K562 (cell line): ENCODE data around the gene SLC20A1. TPM values are rescaled to one million over a fixed set of nuclear protein-coding genes. Genes with fewer than 3 reads are reported as not detected.

Experiments used
- ATAC-seq: fragments of 200-7000 bp; cut with Tn5 transposase; 3 replicates; pipeline ENCODE4 v1.9.1; 2020; ENCODE audit warnings: moderate library complexity
- BruUV-seq: library from RNA; stranded (reverse); fragments of 400-500 nt; replicated peaks from 2 replicates; lab custom pipeline; 2021; lab: Mats Ljungman, UMichigan
- CTCF ChIA-PET: fragments of 300-600 bp; formaldehyde crosslinking; extraction: SDS; loops from one replicate; lab custom pipeline; 2021; ENCODE audit warnings: low intra/inter-chr PET ratio; lab: Yijun Ruan, JAX
- POLR2A ChIA-PET: fragments of 300-600, 350-650 bp; sonication (Branson Sonifier 250); formaldehyde crosslinking; extraction: SDS; loops from one replicate; lab custom pipeline; 2021; ENCODE audit warnings: antibody characterized with exemption, inconsistent platforms; lab: Yijun Ruan, JAX
- DNase-seq, 4 experiments: peaks; one replicate each; pipeline versions ENCODE4 v3.0.0 to v3.0.0-alpha.2; 2011 to 2018; ENCODE audit warnings: low spot score in 3 of 4, mixed read lengths in 3 of 4; ENCODE audit errors: extremely low read depth in 1 of 4
- FAIRE-seq: peaks from 2 replicates; lab custom pipeline; 2011; peaks lifted over from hg19 to GRCh38; lab: Jason Lieb, UNC
- H2AFZ ChIP-seq: 2 replicates; pipeline ENCODE4 v1.6.0; 2011; ENCODE audit warnings: low read depth, low read length, control low read depth, inconsistent platforms
- H3K27ac ChIP-seq: fragments of 200-600 bp; 3 replicates; pipeline ENCODE4 v1.8.0; 2011; ENCODE audit warnings: low read depth, mild to moderate bottlenecking, control low read depth, inconsistent platforms, low read length, moderate library complexity, mixed read lengths; ENCODE audit errors: extremely low read depth
- H3K27me3 ChIP-seq, 2 experiments: fragments of 300-600 bp in 1 of 2; 2 replicates in 1 of 2; 3 replicates in 1 of 2; pipeline versions ENCODE4 v1.6.0 to v1.8.0; 2011; ENCODE audit warnings: inconsistent platforms in 2 of 2, low read length in 2 of 2, mild to moderate bottlenecking in 1 of 2, mixed read lengths in 1 of 2, moderate library complexity in 1 of 2; ENCODE audit not compliant: control insufficient read depth in 2 of 2, insufficient read depth in 2 of 2
- H3K36me3 ChIP-seq: fragments of 300-600 bp; 3 replicates; pipeline ENCODE4 v1.8.0; 2011; ENCODE audit warnings: mild to moderate bottlenecking, low read length, inconsistent platforms; ENCODE audit not compliant: control insufficient read depth, insufficient read depth
- H3K4me1 ChIP-seq, 2 experiments: fragments of 200-600 bp in 1 of 2; replicated peaks in 1 of 2; 2 replicates in 1 of 2; 3 replicates in 1 of 2; pipeline versions ENCODE4 v1.5.1 to v1.8.0; 2011; ENCODE audit warnings: inconsistent platforms in 2 of 2, low read length in 2 of 2, mild to moderate bottlenecking in 1 of 2, mixed read lengths in 1 of 2, moderate library complexity in 1 of 2; ENCODE audit not compliant: control insufficient read depth in 2 of 2, insufficient read depth in 2 of 2
- H3K4me2 ChIP-seq: 2 replicates; pipeline ENCODE4 v1.6.1; 2011; ENCODE audit warnings: low read length, control low read depth, inconsistent platforms, mixed read lengths; ENCODE audit not compliant: insufficient read depth
- H3K4me3 ChIP-seq: fragments of 200-600 bp; sonication (generic), shearing (Covaris generic); 2 replicates; pipeline ENCODE4 v1.5.1; 2016; ENCODE audit warnings: control low read depth, inconsistent platforms
- H3K79me2 ChIP-seq: fragments of 200-600 bp; 3 replicates; pipeline ENCODE4 v1.8.0; 2011; ENCODE audit warnings: low read length, inconsistent platforms; ENCODE audit not compliant: control insufficient read depth, insufficient read depth
- H3K9ac ChIP-seq, 2 experiments: 2 replicates each; pipeline versions ENCODE4 v1.6.0 to v1.6.1; 2011; ENCODE audit warnings: low read depth in 2 of 2, low read length in 2 of 2, control low read depth in 1 of 2, inconsistent platforms in 1 of 2, mild to moderate bottlenecking in 1 of 2, mixed read lengths in 1 of 2; ENCODE audit not compliant: insufficient read depth in 1 of 2
- H3K9me1 ChIP-seq: one replicate; pipeline ENCODE4 v1.6.0; 2011; ENCODE audit warnings: inconsistent platforms, mild to moderate bottlenecking, low read length, moderate library complexity; ENCODE audit not compliant: control insufficient read depth, insufficient read depth
- H3K9me3 ChIP-seq: replicated peaks from 2 replicates; pipeline ENCODE4 v1.5.1; 2011; ENCODE audit warnings: low read depth, low read length, inconsistent platforms; ENCODE audit not compliant: control insufficient read depth, insufficient read depth
- H4K20me1 ChIP-seq: replicated peaks from 2 replicates; pipeline ENCODE4 v1.6.1; 2011; ENCODE audit warnings: low read length, inconsistent platforms, mixed read lengths; ENCODE audit not compliant: control insufficient read depth, insufficient read depth
- BRD9 ChIP-seq: fragments of 450-650 bp; IDR thresholded peaks from 2 replicates; pipeline ENCODE4 v1.6.1; 2018; ENCODE audit warnings: low read depth; ENCODE audit not compliant: partially characterized antibody
- DACH1 ChIP-seq: fragments of 450-650 bp; IDR thresholded peaks from 2 replicates; pipeline ENCODE4 v1.6.1; 2018; ENCODE audit not compliant: partially characterized antibody
- KAT2B ChIP-seq: IDR thresholded peaks from one replicate; pipeline ENCODE4 v1.6.1; 2012; ENCODE audit warnings: low read depth, mild to moderate bottlenecking, control low read depth, inconsistent platforms, low read length, moderate library complexity
- KDM5B ChIP-seq: fragments of 200-600 bp; sonication (generic); IDR thresholded peaks from 2 replicates; pipeline ENCODE4 v1.6.1; 2012; ENCODE audit warnings: low read depth, mild to moderate bottlenecking, moderate library complexity, low read length, control low read depth, inconsistent platforms; ENCODE audit not compliant: insufficient replicate concordance
- MED1 ChIP-seq: sonication (generic); formaldehyde crosslinking; IDR thresholded peaks from 2 replicates; pipeline ENCODE4 v1.8.1; 2023; ENCODE audit warnings: missing genetic modification reagents, borderline replicate concordance
- MEF2D ChIP-seq: conservative IDR thresholded peaks from 2 replicates; pipeline ENCODE4 v1.6.1; 2016; ENCODE audit warnings: low read depth, missing genetic modification characterization, missing compliant biosample characterization
- NELFE ChIP-seq: IDR thresholded peaks from 2 replicates; pipeline ENCODE4 v1.6.1; 2011; ENCODE audit warnings: mild to moderate bottlenecking; ENCODE audit not compliant: insufficient read depth, insufficient read length
- POU5F1 ChIP-seq: fragments of 150-350 bp; IDR thresholded peaks from 2 replicates; pipeline ENCODE4 v1.6.1; 2014; ENCODE audit warnings: borderline replicate concordance, low read length, low read depth, mild to moderate bottlenecking; ENCODE audit not compliant: partially characterized antibody
- SIRT6 ChIP-seq: IDR thresholded peaks from one replicate; pipeline ENCODE4 v1.6.1; 2012; ENCODE audit warnings: low read depth, mild to moderate bottlenecking, control low read depth, inconsistent platforms, low read length, moderate library complexity
- SP1 ChIP-seq: sonication (generic); formaldehyde crosslinking; IDR thresholded peaks from 2 replicates; pipeline ENCODE4 v1.8.1; 2022; ENCODE audit warnings: mild to moderate bottlenecking, missing genetic modification reagents
- ZNF12 ChIP-seq: sonication (generic); formaldehyde crosslinking; IDR thresholded peaks from 2 replicates; pipeline ENCODE4 v1.4.0; 2020; ENCODE audit warnings: mild to moderate bottlenecking, missing genetic modification reagents
- ZNF239 ChIP-seq: fragments of 250-450 bp; sonication (Bioruptor Pico); IDR thresholded peaks from 2 replicates; pipeline ENCODE4 v1.4.0; 2020; ENCODE audit warnings: mild to moderate bottlenecking
- ZNF263 ChIP-seq: sonication (generic); formaldehyde crosslinking; IDR thresholded peaks from 2 replicates; pipeline ENCODE4 v1.8.0; 2022; ENCODE audit warnings: mild to moderate bottlenecking, missing genetic modification reagents, borderline replicate concordance
- ZNF436 ChIP-seq: fragments of 250-450, 450-650 bp; sonication (Bioruptor Pico); formaldehyde crosslinking; IDR thresholded peaks from 2 replicates; pipeline ENCODE4 v1.7.0; 2020; ENCODE audit warnings: mild to moderate bottlenecking
- WGBS: fragments of 100-300 bp; shearing (Covaris generic); methylation state at CpG from one replicate; pipeline ENCODE4 v1.1.6; 2016; ENCODE audit warnings: low coverage, mixed read lengths; ENCODE audit not compliant: insufficient coverage; ENCODE audit errors: missing lambda C conversion rate; 5-methylcytosine and 5-hydroxymethylcytosine counted together
- in situ Hi-C: fragments of 300-500 bp; cut with MboI; formaldehyde crosslinking; loops from 4 replicates; pipeline ENCODE4 v1.15.0; 2018; ENCODE audit warnings: inconsistent platforms, mixed read lengths
- intact Hi-C: fragments of 100-400 bp; cut with micrococcal nuclease; formaldehyde crosslinking; loops from 2 replicates; pipeline ENCODE4 v1.14.2; 2022
- polyA plus RNA-seq, 8 experiments: library from polyadenylated mRNA; depleted of rRNA in 4 of 8; stranded (reverse) in 5 of 8; unstranded in 3 of 8; fragments of >200 nt; fragmentation: Nextera tagmentation in 2 of 8; fragmentation: Illumina TruSeq in 1 of 8; extraction: Ambion mirVana in 2 of 8; extraction: Trizol in 1 of 8; gene quantifications; 2 replicates each; pipeline versions ENCODE4 v1.2.1 to v1.2.3, GENCODE V29; 2011 to 2014; ENCODE audit warnings: inconsistent platforms in 1 of 8, missing spikeins in 1 of 8
- total RNA-seq, 7 experiments: library from RNA; depleted of rRNA in 6 of 7; stranded (reverse); fragments of >200 nt in 6 of 7; fragmentation: Illumina TruSeq in 2 of 7; extraction: Trizol in 2 of 7; gene quantifications; 2 replicates each; pipeline versions ENCODE4 v1.2.1 to v1.2.3, GENCODE V29; 2011 to 2021; ENCODE audit warnings: low replicate concordance in 1 of 7
- TF ChIP-seq, protein P1 (sequence below): sonication (generic); formaldehyde crosslinking; IDR thresholded peaks from 2 replicates; pipeline ENCODE4 v1.4.0; 2020; ENCODE audit warnings: mild to moderate bottlenecking, missing genetic modification reagents
- TF ChIP-seq, protein P2 (sequence below): fragments of 250-450 bp; sonication (Bioruptor Pico); IDR thresholded peaks from 2 replicates; pipeline ENCODE4 v1.8.0; 2022; ENCODE audit warnings: inconsistent platforms, mild to moderate bottlenecking, moderate library complexity, borderline replicate concordance
- TF ChIP-seq, protein P3 (sequence below): fragments of 450-650 bp; formaldehyde crosslinking; conservative IDR thresholded peaks from 2 replicates; pipeline ENCODE4 v1.4.0; 2022; ENCODE audit warnings: mild to moderate bottlenecking, missing genetic modification characterization

SLC20A1 gene
- total and polyA plus RNA-seq, 9 of the 15 experiments (the other 6 are each of a cell fraction or from before 2014, with no cell fraction given), result 53.8 to 150 (median 74.7) TPM

DNA sequence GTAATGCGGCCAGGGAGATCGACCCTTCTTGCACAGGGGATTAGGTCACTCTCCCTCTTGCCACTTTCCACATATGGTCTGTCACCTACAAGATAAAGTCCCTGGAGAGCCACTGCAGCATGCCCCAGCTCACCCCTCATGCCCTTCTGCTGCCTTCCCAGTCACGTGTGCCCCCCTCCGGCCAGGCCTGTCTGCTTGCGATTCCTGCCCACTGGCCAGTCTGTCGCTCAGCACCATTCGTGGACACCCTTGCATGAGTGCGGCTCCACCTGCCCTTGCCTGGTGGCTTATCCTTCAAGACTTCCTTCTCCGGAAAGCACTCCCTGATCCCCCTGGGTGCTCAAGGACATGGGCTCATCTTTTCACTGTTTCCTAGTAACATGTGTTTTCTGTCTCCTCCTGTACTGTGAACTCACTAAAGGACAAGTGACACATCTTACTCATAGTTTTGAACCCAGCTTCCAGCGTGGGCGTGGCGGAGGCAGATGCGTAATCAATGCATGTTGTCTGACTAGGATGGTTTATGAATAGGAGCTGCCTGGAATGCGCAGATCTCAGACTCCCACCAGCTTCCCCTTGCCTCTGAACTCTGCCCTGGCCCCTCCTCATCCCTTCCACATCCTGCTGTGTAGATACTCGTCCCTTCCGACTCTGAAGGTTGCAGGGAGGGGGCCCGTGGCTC, 67.3 kb downstream of the SLC20A1 start:
- peak overlapping the region; percentile 23; the same call in 1 of the 3 replicates for H3K27ac ChIP-seq
- FAIRE-seq, result peak; percentile 92
- CTCF ChIA-PET, result no interaction called here
- BruUV-seq, result no TSS peak
- peak; percentile 72 for ATAC-seq
- DNase-seq, result peak; percentile 70 to 92 (median 74)
- H3K9me3 ChIP-seq, result peaks cover 1% of the 10 kb centered on the region; the same call in 1 of the 2 replicates
- no peaks in the 10 kb centered on the region for H4K20me1 ChIP-seq
- H3K27me3 ChIP-seq, result no peaks in the 10 kb centered on the region
- no peaks in the 10 kb centered on the region for H3K9me1 ChIP-seq
- intact Hi-C loops (no loop called here), in situ Hi-C loops (no loop called here)
- WGBS, result 12% methylated on average over 17 of the region's 17 CpGs
- H2AFZ ChIP-seq, result peak overlapping the region; percentile 74
- no peaks in the 10 kb centered on the region for H3K36me3 ChIP-seq
- H3K4me1 ChIP-seq, result peaks cover 30 to 36% of the 10 kb centered on the region in 2 experiments
- H3K79me2 ChIP-seq, result no peaks in the 10 kb centered on the region
- H3K9ac ChIP-seq, result peak overlapping the region; percentile 19 to 59; a peak in 3 of 4 replicates
- peak overlapping the region; percentile 69 for H3K4me2 ChIP-seq
- H3K4me3 ChIP-seq, result no peak overlapping the region
- POLR2A ChIA-PET, result interaction anchor here (0.7 to 1.9 kb wide), 4 partner anchors 29 to 86 kb away, joined by 3 to 7 read pairs (median 4); no protein-coding TSS in a partner anchor
- TF ChIP-seq KDM5B (peak; percentile 27), ZNF436 (CRISPR knock-in tag) (no peak), POU5F1 (no peak), ZNF12 (CRISPR knock-in tag) (no peak), NELFE (no peak), DACH1 (no peak), MED1 (CRISPR knock-in tag) (no peak), SP1 (no peak), BRD9 (no peak), KAT2B (no peak), SIRT6 (no peak), ZNF263 (CRISPR knock-in tag) (no peak), MEF2D (no peak), ZNF239 (CRISPR knock-in tag) (no peak)
- TF ChIP-seq, protein P1, sequence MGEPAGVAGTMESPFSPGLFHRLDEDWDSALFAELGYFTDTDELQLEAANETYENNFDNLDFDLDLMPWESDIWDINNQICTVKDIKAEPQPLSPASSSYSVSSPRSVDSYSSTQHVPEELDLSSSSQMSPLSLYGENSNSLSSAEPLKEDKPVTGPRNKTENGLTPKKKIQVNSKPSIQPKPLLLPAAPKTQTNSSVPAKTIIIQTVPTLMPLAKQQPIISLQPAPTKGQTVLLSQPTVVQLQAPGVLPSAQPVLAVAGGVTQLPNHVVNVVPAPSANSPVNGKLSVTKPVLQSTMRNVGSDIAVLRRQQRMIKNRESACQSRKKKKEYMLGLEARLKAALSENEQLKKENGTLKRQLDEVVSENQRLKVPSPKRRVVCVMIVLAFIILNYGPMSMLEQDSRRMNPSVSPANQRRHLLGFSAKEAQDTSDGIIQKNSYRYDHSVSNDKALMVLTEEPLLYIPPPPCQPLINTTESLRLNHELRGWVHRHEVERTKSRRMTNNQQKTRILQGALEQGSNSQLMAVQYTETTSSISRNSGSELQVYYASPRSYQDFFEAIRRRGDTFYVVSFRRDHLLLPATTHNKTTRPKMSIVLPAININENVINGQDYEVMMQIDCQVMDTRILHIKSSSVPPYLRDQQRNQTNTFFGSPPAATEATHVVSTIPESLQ (CRISPR knock-in tag), result no peak
- TF ChIP-seq, protein P2, sequence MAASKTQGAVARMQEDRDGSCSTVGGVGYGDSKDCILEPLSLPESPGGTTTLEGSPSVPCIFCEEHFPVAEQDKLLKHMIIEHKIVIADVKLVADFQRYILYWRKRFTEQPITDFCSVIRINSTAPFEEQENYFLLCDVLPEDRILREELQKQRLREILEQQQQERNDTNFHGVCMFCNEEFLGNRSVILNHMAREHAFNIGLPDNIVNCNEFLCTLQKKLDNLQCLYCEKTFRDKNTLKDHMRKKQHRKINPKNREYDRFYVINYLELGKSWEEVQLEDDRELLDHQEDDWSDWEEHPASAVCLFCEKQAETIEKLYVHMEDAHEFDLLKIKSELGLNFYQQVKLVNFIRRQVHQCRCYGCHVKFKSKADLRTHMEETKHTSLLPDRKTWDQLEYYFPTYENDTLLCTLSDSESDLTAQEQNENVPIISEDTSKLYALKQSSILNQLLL (CRISPR knock-in tag), result no peak
- TF ChIP-seq, protein P3, sequence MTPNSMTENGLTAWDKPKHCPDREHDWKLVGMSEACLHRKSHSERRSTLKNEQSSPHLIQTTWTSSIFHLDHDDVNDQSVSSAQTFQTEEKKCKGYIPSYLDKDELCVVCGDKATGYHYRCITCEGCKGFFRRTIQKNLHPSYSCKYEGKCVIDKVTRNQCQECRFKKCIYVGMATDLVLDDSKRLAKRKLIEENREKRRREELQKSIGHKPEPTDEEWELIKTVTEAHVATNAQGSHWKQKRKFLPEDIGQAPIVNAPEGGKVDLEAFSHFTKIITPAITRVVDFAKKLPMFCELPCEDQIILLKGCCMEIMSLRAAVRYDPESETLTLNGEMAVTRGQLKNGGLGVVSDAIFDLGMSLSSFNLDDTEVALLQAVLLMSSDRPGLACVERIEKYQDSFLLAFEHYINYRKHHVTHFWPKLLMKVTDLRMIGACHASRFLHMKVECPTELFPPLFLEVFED (CRISPR knock-in tag), result no peak
